ENCODE measurements around the gene SERGEF. TPM values are rescaled to one million over a fixed set of nuclear protein-coding genes. Genes with fewer than 3 reads are reported as not detected.

The SERGEF gene
- total RNA-seq, 4 donors from 2014 or later: 62.2 to 116 (median 83.5) TPM

DNA sequence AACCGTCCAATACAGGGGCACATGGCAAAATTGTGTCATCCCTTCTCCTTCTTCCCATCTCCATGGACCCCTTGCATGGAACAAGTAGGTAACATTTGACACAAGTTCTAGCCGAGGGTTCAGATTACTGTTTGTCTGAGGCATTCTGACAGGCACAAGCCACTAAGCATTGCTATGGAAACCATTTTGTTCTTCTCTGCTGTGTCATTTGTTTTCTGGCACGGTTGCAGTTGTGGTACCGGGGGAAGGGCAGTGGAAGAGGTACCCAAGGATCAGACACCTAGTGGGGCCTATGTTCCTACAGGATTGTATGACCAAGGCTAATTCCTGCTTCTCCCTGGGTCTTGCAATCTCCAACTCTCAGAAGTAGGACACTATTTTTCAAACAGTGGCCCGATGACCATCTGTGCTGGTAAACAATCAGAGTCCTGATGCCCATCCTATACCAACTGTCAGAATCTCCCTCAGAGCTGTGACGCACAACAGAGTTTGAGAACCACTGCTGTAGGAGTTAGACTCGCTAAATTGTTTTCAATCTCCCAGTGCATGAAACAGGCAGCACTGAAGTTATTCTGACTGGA, 209.0 kb downstream of the SERGEF start:
- intact Hi-C loops (cut with DNase I): no loop called here
- no peaks in the 10 kb centered on the region for H3K27me3 ChIP-seq
- H3K4me3 ChIP-seq (replicated peaks in 1 of 3): no peak overlapping the region
- no peak overlapping the region for H3K27ac ChIP-seq
- 80% methylated on average over 7 of the region's 7 CpGs for WGBS, 2 donors
- no peaks in the 10 kb centered on the region for H3K36me3 ChIP-seq
- peak in 1 of 2 donors; percentile 27 for DNase-seq
- H3K4me1 ChIP-seq: no peaks in the 10 kb centered on the region
- TF ChIP-seq, protein P1, sequence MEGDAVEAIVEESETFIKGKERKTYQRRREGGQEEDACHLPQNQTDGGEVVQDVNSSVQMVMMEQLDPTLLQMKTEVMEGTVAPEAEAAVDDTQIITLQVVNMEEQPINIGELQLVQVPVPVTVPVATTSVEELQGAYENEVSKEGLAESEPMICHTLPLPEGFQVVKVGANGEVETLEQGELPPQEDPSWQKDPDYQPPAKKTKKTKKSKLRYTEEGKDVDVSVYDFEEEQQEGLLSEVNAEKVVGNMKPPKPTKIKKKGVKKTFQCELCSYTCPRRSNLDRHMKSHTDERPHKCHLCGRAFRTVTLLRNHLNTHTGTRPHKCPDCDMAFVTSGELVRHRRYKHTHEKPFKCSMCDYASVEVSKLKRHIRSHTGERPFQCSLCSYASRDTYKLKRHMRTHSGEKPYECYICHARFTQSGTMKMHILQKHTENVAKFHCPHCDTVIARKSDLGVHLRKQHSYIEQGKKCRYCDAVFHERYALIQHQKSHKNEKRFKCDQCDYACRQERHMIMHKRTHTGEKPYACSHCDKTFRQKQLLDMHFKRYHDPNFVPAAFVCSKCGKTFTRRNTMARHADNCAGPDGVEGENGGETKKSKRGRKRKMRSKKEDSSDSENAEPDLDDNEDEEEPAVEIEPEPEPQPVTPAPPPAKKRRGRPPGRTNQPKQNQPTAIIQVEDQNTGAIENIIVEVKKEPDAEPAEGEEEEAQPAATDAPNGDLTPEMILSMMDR (IDR thresholded peaks at IDR 0.05): no peak
- no peak for TF ChIP-seq POLR2A (IDR thresholded peaks at IDR 0.05)
- no peaks in the 10 kb centered on the region for H3K9me3 ChIP-seq

DNA sequence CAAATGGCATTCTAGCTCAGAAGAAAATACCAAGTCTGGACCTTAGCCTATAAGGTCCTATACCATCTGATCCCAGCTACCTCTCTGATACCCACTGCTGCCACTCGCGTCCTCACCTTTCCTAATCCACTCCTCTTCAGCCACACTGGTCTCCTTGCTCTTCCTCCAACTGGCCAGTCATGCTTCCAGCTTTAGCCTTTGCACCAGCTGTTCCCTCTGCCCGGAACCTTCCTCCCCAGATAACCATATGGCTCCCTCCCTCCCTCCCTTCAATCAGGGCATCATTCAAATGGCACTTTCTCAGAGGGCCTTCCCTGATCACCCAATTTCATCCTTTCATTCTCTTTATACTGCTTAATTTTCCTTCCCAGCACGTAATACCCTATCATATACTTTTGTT, 210.4 kb downstream of the SERGEF start:
- DNase-seq: no peak
- no peak overlapping the region for H3K27ac ChIP-seq
- H3K4me3 ChIP-seq (replicated peaks in 1 of 3): no peak overlapping the region
- intact Hi-C loops (cut with DNase I): no loop called here
- H3K27me3 ChIP-seq: no peaks in the 10 kb centered on the region
- 92 to 97% methylated on average over 4 of the region's 4 CpGs for WGBS, 2 donors
- H3K4me1 ChIP-seq: no peaks in the 10 kb centered on the region
- H3K9me3 ChIP-seq: no peaks in the 10 kb centered on the region
- TF ChIP-seq POLR2A (IDR thresholded peaks at IDR 0.05): no peak
- TF ChIP-seq, protein P1 (IDR thresholded peaks at IDR 0.05): no peak
- no peaks in the 10 kb centered on the region for H3K36me3 ChIP-seq

DNA sequence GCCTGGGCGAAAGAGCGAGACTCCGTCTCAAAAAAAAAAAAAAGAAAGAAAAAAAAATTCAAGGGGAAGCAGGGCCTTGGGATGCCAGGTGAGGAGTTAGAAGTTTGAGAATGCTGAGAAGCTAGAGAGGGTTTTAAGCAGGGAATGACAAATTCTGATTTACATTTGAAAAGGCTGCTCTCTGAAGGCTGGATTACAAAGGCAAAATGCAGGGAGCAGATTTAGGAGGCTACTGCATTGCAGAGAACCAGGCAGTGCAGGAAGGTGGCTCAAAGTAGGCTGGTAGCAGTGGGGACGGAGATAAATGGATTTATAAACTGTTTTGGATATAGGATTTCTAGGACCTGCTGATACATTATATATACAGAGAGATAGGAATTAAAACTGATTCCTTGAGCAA, 211.7 kb downstream of the SERGEF start:
- H3K4me3 ChIP-seq (replicated peaks in 1 of 3): no peak overlapping the region
- TF ChIP-seq, protein P1 (IDR thresholded peaks at IDR 0.05): no peak
- TF ChIP-seq POLR2A (IDR thresholded peaks at IDR 0.05): no peak
- DNase-seq: no peak
- no peaks in the 10 kb centered on the region for H3K36me3 ChIP-seq
- no peaks in the 10 kb centered on the region for H3K27me3 ChIP-seq
- H3K27ac ChIP-seq: no peak overlapping the region
- H3K9me3 ChIP-seq: no peaks in the 10 kb centered on the region
- no peaks in the 10 kb centered on the region for H3K4me1 ChIP-seq
- WGBS, 2 donors: 98% methylated on average over 4 of the region's 4 CpGs
- intact Hi-C loops (cut with DNase I): no loop called here

DNA sequence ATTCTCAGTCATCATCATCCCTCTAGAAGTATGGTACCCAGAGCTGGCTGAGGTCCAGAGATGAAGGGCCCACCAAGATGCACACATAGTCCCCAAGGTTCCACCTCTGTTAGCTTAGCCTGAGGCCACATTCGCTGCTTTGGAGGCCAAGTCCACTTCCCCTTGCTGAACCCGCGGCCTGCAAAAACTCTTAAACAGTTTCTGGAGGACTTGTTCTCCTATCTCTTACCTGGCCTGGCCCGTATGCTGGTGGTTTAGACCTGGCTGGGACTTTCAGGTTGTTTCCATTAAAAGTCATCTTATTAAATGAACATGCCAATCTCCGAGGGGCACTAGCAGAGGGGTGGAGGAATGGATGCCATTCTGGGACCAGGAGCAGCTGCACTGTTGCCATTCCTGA, 213.7 kb downstream of the SERGEF start:
- Histone ChIP-seq H3K36me3 (no peaks in the 10 kb centered on the region), H3K9me3 (no peaks in the 10 kb centered on the region), H3K4me1 (no peaks in the 10 kb centered on the region), H3K4me3 (replicated peaks in 1 of 3) (no peak overlapping the region), H3K27me3 (no peaks in the 10 kb centered on the region), H3K27ac (no peak overlapping the region)
- DNase-seq: no peak
- WGBS, 2 donors: 94 to 95% methylated on average over 5 of the region's 5 CpGs
- intact Hi-C loops (cut with DNase I): no loop called here
- TF ChIP-seq, protein P1 (IDR thresholded peaks at IDR 0.05): no peak
- TF ChIP-seq POLR2A (IDR thresholded peaks at IDR 0.05): no peak

DNA sequence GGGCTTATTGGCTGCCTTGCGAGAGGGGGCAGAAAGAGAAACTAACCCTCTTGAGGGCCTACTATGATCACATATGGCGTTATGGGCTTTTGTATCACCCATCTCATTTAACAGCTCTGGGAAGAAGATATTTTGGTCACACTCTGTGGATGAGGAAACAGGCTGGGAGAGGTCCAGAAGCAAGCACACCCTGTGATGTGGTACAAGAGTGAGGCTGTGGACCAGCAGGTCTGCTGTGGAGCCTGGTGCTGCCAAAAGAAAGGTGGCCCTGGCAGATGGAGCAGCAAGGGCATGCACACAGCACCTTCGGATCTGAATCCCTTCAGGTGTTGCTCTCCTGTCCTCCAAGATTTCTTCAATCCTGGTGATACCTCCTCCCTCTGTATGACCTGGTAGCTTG, 214.1 kb downstream of the SERGEF start:
- Histone ChIP-seq H3K27me3 (no peaks in the 10 kb centered on the region), H3K9me3 (no peaks in the 10 kb centered on the region), H3K36me3 (no peaks in the 10 kb centered on the region), H3K4me1 (no peaks in the 10 kb centered on the region), H3K27ac (no peak overlapping the region), H3K4me3 (replicated peaks in 1 of 3) (no peak overlapping the region)
- 91 to 93% methylated on average over 3 of the region's 3 CpGs for WGBS, 2 donors
- DNase-seq: no peak
- intact Hi-C loops (cut with DNase I): no loop called here
- TF ChIP-seq, protein P1 (IDR thresholded peaks at IDR 0.05): no peak
- no peak for TF ChIP-seq POLR2A (IDR thresholded peaks at IDR 0.05)
